SK-N-SH (cell line): ENCODE data around the gene STIM1. TPM values are rescaled to one million over a fixed set of nuclear protein-coding genes. Genes with fewer than 3 reads are reported as not detected.

Experiments used
- CTCF ChIA-PET: fragments of 300-600, 350-600 bp; formaldehyde crosslinking; extraction: SDS; loops from one replicate; lab custom pipeline; 2021; lab: Yijun Ruan, JAX
- POLR2A ChIA-PET: fragments of 350-600 bp; sonication (Branson Sonifier 250); formaldehyde crosslinking; extraction: SDS; loops from one replicate; lab custom pipeline; 2020; ENCODE audit warnings: antibody characterized with exemption, inconsistent platforms; lab: Yijun Ruan, JAX
- DNase-seq: peaks from one replicate; pipeline ENCODE4 v3.0.0; 2012
- H2AFZ ChIP-seq: fragments of 200-600 bp; sonication (generic); 2 replicates; pipeline ENCODE4 v1.8.1; 2016; ENCODE audit warnings: antibody characterized with exemption, mild to moderate bottlenecking, low read depth
- H3F3A ChIP-seq: fragments of 200-600 bp; sonication (generic); replicated peaks from 2 replicates; pipeline ENCODE3; 2016; ENCODE audit warnings: antibody characterized with exemption, mild to moderate bottlenecking; ENCODE audit not compliant: insufficient read depth
- H3K27ac ChIP-seq, 2 experiments: fragments of 200-500 bp in 1 of 2; fragments of 200-600 bp in 1 of 2; sonication (Bioruptor generic) in 1 of 2; sonication (generic), shearing (Covaris generic) in 1 of 2; 2 replicates each; pipeline versions ENCODE4 v1.5.1 to v1.6.1; 2014 to 2016; ENCODE audit warnings: low read depth in 2 of 2, inconsistent platforms in 1 of 2, low read length in 1 of 2, mild to moderate bottlenecking in 1 of 2, mixed read lengths in 1 of 2
- H3K27me3 ChIP-seq: fragments of 200-600 bp; sonication (generic), shearing (Covaris generic); 2 replicates; pipeline ENCODE4 v1.6.1; 2016; ENCODE audit warnings: mixed run types; ENCODE audit not compliant: insufficient read depth
- H3K36me3 ChIP-seq, 2 experiments: fragments of 200-500 bp in 1 of 2; fragments of 200-600 bp in 1 of 2; sonication (Bioruptor generic) in 1 of 2; sonication (generic) in 1 of 2; replicated peaks in 1 of 2; 2 replicates each; pipeline versions ENCODE3 to v1.5.1; 2014 to 2016; ENCODE audit warnings: low read length in 1 of 2, mild to moderate bottlenecking in 1 of 2; ENCODE audit not compliant: insufficient read depth in 2 of 2, control insufficient read depth in 1 of 2
- H3K4me1 ChIP-seq, 2 experiments: fragments of 200-500 bp in 1 of 2; fragments of 200-600 bp in 1 of 2; sonication (Bioruptor generic) in 1 of 2; sonication (generic), shearing (Covaris generic) in 1 of 2; 2 replicates each; pipeline versions ENCODE4 v1.5.1 to v1.6.1; 2014 to 2016; ENCODE audit warnings: low read depth in 1 of 2, low read length in 1 of 2, mixed run types in 1 of 2; ENCODE audit not compliant: insufficient read depth in 2 of 2, control insufficient read depth in 1 of 2
- H3K4me2 ChIP-seq: fragments of 200-600 bp; sonication (generic), shearing (Covaris generic); 2 replicates; pipeline ENCODE4 v1.6.1; 2017; ENCODE audit warnings: mixed run types
- H3K4me3 ChIP-seq, 2 experiments: fragments of 200-500 bp in 1 of 2; fragments of 200-600 bp in 1 of 2; sonication (Bioruptor generic) in 1 of 2; sonication (generic), shearing (Covaris generic) in 1 of 2; 2 replicates each; pipeline versions ENCODE4 v1.5.1 to v1.8.1; 2014 to 2016; ENCODE audit warnings: low read depth in 2 of 2, inconsistent platforms in 1 of 2, low read length in 1 of 2, mild to moderate bottlenecking in 1 of 2, mixed read lengths in 1 of 2, moderate library complexity in 1 of 2
- H3K79me2 ChIP-seq: fragments of 200-600 bp; sonication (generic); 2 replicates; pipeline ENCODE4 v1.8.1; 2017; ENCODE audit warnings: mild to moderate bottlenecking; ENCODE audit not compliant: insufficient read depth
- H3K9ac ChIP-seq: fragments of 200-600 bp; sonication (generic); 2 replicates; pipeline ENCODE4 v1.6.1; 2017; ENCODE audit warnings: mixed run types
- H3K9me2 ChIP-seq: fragments of 200-600 bp; sonication (generic); 2 replicates; pipeline ENCODE4 v1.6.1; 2017; ENCODE audit warnings: mixed run types
- H3K9me3 ChIP-seq: fragments of 200-600 bp; sonication (generic); 2 replicates; pipeline ENCODE4 v1.6.1; 2017; ENCODE audit warnings: mixed run types, mild to moderate bottlenecking, moderate library complexity
- H4K20me1 ChIP-seq: fragments of 200-600 bp; sonication (generic); 2 replicates; pipeline ENCODE4 v1.6.1; 2017; ENCODE audit warnings: mild to moderate bottlenecking, mixed run types; ENCODE audit not compliant: insufficient read depth
- CHD2 ChIP-seq: fragments of 150-350 bp; IDR thresholded peaks from 2 replicates; pipeline ENCODE4 v1.6.1; 2018; ENCODE audit warnings: low read length; ENCODE audit not compliant: partially characterized antibody
- ELF1 ChIP-seq: IDR thresholded peaks from 2 replicates; pipeline ENCODE4 v1.4.0; 2012
- EP300 ChIP-seq, 2 experiments: IDR thresholded peaks; 2 replicates each; pipeline versions ENCODE4 v1.4.0 to v1.6.1; 2012; ENCODE audit warnings: borderline replicate concordance in 1 of 2, low read depth in 1 of 2, low read length in 1 of 2
- FOXJ3 ChIP-seq: sonication (generic); formaldehyde crosslinking; IDR thresholded peaks from 2 replicates; pipeline ENCODE4 v1.5.1; 2020; ENCODE audit warnings: mild to moderate bottlenecking, missing genetic modification reagents
- MEF2A ChIP-seq: IDR thresholded peaks from 2 replicates; pipeline ENCODE4 v1.4.0; 2012; ENCODE audit warnings: low read depth, borderline replicate concordance
- MXI1 ChIP-seq: IDR thresholded peaks from 2 replicates; pipeline ENCODE4 v1.6.1; 2012; ENCODE audit warnings: mild to moderate bottlenecking, low read depth, low read length, improper control_type of control experiment
- NFIC ChIP-seq: IDR thresholded peaks from 2 replicates; pipeline ENCODE4 v1.4.0; 2012; ENCODE audit warnings: borderline replicate concordance
- PBX3 ChIP-seq: IDR thresholded peaks from 2 replicates; pipeline ENCODE4; 2012
- RAD21 ChIP-seq: IDR thresholded peaks from 2 replicates; pipeline ENCODE4 v1.6.1; 2012; ENCODE audit warnings: mild to moderate bottlenecking, low read length
- RFX5 ChIP-seq: IDR thresholded peaks from 2 replicates; pipeline ENCODE4 v1.6.1; 2012; ENCODE audit warnings: mild to moderate bottlenecking, improper control_type of control experiment, low read length
- TAF1 ChIP-seq: IDR thresholded peaks from 2 replicates; pipeline ENCODE4 v1.6.1; 2012; ENCODE audit warnings: low read depth, mild to moderate bottlenecking, low read length, moderate library complexity, borderline replicate concordance
- TCF12 ChIP-seq: IDR thresholded peaks from 2 replicates; pipeline ENCODE4 v1.4.0; 2012
- TEAD4 ChIP-seq: IDR thresholded peaks from 2 replicates; pipeline ENCODE4 v1.4.0; 2012; ENCODE audit warnings: mild to moderate bottlenecking, borderline replicate concordance; ENCODE audit not compliant: insufficient read depth
- USF1 ChIP-seq: IDR thresholded peaks from 2 replicates; pipeline ENCODE4 v1.4.0; 2012; ENCODE audit warnings: low read depth, borderline replicate concordance
- USF2 ChIP-seq: fragments of 150-350 bp; IDR thresholded peaks from 2 replicates; pipeline ENCODE4 v1.6.1; 2017; ENCODE audit warnings: antibody characterized with exemption, low read length, low read depth, borderline replicate concordance
- WGBS: methylation state at CpG from one replicate; pipeline ENCODE4 v1.1.6; 2017; ENCODE audit warnings: low lambda C conversion rate; 5-methylcytosine and 5-hydroxymethylcytosine counted together
- polyA plus RNA-seq, 3 experiments: library from polyadenylated mRNA; depleted of rRNA; stranded (reverse); fragments of >200 nt; gene quantifications; 2 replicates each; pipeline ENCODE4 v1.2.3, GENCODE V29; 2012

The STIM1 gene
- polyA plus RNA-seq, 1 of the 3 experiments (the other 2 are of a cell fraction) = 29.5 TPM

GRCh38 chr11:3816673-3817072 lies 38.8 kb upstream of the STIM1 start:
- Histone ChIP-seq H3K36me3 (no peaks in the 10 kb centered on the region), H3F3A (no peaks in the 10 kb centered on the region), H3K4me3 (no peak overlapping the region), H3K4me1 (no peaks in the 10 kb centered on the region), H4K20me1 (no peaks in the 10 kb centered on the region), H2AFZ (no peak overlapping the region), H3K27me3 (no peaks in the 10 kb centered on the region), H3K9me3 (no peaks in the 10 kb centered on the region), H3K4me2 (no peak overlapping the region), H3K9me2 (no peaks in the 10 kb centered on the region), H3K79me2 (no peaks in the 10 kb centered on the region), H3K9ac (no peak overlapping the region), H3K27ac (no peak overlapping the region)
- no peak for TF ChIP-seq FOXJ3 (CRISPR knock-in tag)
- no peak for TF ChIP-seq USF1
- TF ChIP-seq EP300 (IDR thresholded peaks at IDR 0.05; ENCODE audit: borderline replicate concordance in 1 of 2, low read depth in 1 of 2, low read length in 1 of 2) = no peak
- TF ChIP-seq TCF12 = no peak
- no peak for DNase-seq
- ChIA-PET CTCF (interaction anchor here (1.5 to 2.7 kb wide), 3 partner anchors 8 to 33 kb away, joined by 5 to 10 read pairs (median 9); partner anchors contain the start of genes PGAP2 and RHOG), POLR2A (no interaction called here)
- WGBS = 100% methylated on average over 2 of the region's 2 CpGs

- Histone ChIP-seq H4K20me1 (no peaks in the 10 kb centered on the region), H3K4me3 (no peak overlapping the region), H3K9me3 (no peaks in the 10 kb centered on the region), H3K79me2 (no peaks in the 10 kb centered on the region), H3K9ac (no peak overlapping the region), H3K4me2 (no peak overlapping the region), H3K27ac (no peak overlapping the region), H3K9me2 (no peaks in the 10 kb centered on the region), H3F3A (no peaks in the 10 kb centered on the region), H3K4me1 (no peaks in the 10 kb centered on the region), H2AFZ (no peak overlapping the region), H3K27me3 (no peaks in the 10 kb centered on the region), H3K36me3 (no peaks in the 10 kb centered on the region)
- ChIA-PET POLR2A (no interaction called here), CTCF (interaction anchor here (1.5 to 2.7 kb wide), 3 partner anchors 9 to 32 kb away, joined by 5 to 10 read pairs (median 9); partner anchors contain the start of genes PGAP2 and RHOG)
- no peak for DNase-seq
- WGBS = 95% methylated on average over 10 of the region's 10 CpGs
- TF ChIP-seq PBX3 (no peak), TCF12 (no peak), RAD21 (no peak), NFIC (no peak), TEAD4 (no peak), TAF1 (no peak), RFX5 (no peak), CHD2 (no peak), USF2 (no peak), ELF1 (no peak), MXI1 (no peak), MEF2A (no peak)
Observed at GRCh38 chr11:3817181-3817800, 38.2 kb upstream of the STIM1 start.
